GM13976 (cell line): ENCODE data around the gene UBE2G2.
A peak's percentile ranks its signal among the peaks of the same experiment; 100 is the strongest.

Source experiments
- DNase-seq: peaks from one replicate; pipeline ENCODE4 v3.0.0; 2012; ENCODE audit warnings: low spot score
- CTCF ChIP-seq: IDR thresholded peaks from 2 replicates; pipeline ENCODE4 v1.5.1; 2012; ENCODE audit warnings: borderline replicate concordance, mild to moderate bottlenecking; ENCODE audit not compliant: insufficient read depth; ENCODE audit errors: extremely low read depth, missing control alignments, control extremely low read depth
- in situ Hi-C: fragments of 300-500 bp; cut with MboI; formaldehyde crosslinking; loops from one replicate; pipeline ENCODE4 v1.12.0; 2022; ENCODE audit warnings: low sequenced_read_pairs, mixed read lengths, inconsistent platforms; ENCODE audit not compliant: unreplicated experiment

UBE2G2 gene

GRCh38 chr21:44773291-44773932 is 28.2 kb downstream of the UBE2G2 start:
- TF ChIP-seq CTCF: no peak
- DNase-seq: no peak
- in situ Hi-C loops: no loop called here

GRCh38 chr21:44771896-44772525 is 29.6 kb downstream of the UBE2G2 start:
- DNase-seq: no peak
- in situ Hi-C loops: no loop called here
- TF ChIP-seq CTCF: no peak

GRCh38 chr21:44767834-44768831 is 33.5 kb downstream of the UBE2G2 start:
- in situ Hi-C loops: no loop called here
- TF ChIP-seq CTCF: no peak
- DNase-seq: no peak

- peak; percentile 43 for DNase-seq
- in situ Hi-C loops: no loop called here
- no peak for TF ChIP-seq CTCF
Observed at GRCh38 chr21:44766818-44767354, 34.7 kb downstream of the UBE2G2 start.

GRCh38 chr21:44766014-44766817 is 35.4 kb downstream of the UBE2G2 start:
- in situ Hi-C loops: no loop called here
- no peak for TF ChIP-seq CTCF
- DNase-seq: no peak
